HG02943 (cell line): ENCODE data around the gene RPS6KA2.
A peak's percentile ranks its signal among the peaks of the same experiment; 100 is the strongest.

Experiments used
- ATAC-seq: cut with Tn5 transposase; IDR thresholded peaks from one replicate; pipeline ENCODE4 v1.9.1; 2021; ENCODE audit warnings: mild to moderate bottlenecking, low read depth, moderate library complexity; ENCODE audit not compliant: unreplicated experiment

Gene RPS6KA2

GRCh38 chr6:166627033-166627874 is at the start of gene RPS6KA2:
Gene RPS6KA2, minus strand, starts transcription at chr6:166627251. Its CDS starts 232 bp downstream, at chr6:166627019.
- peak; percentile 93 for ATAC-seq

GRCh38 chr6:166676270-166676860 is 49.3 kb upstream of the RPS6KA2 start:
- no peak for ATAC-seq

- no peak for ATAC-seq
Observed at GRCh38 chr6:166675736-166676135, 48.7 kb upstream of the RPS6KA2 start.

- no peak for ATAC-seq
Observed at GRCh38 chr6:166673309-166673708, 46.3 kb upstream of the RPS6KA2 start.

- ATAC-seq, result no peak
Observed at GRCh38 chr6:166672624-166673206, 45.7 kb upstream of the RPS6KA2 start.

- ATAC-seq, result no peak
Observed at GRCh38 chr6:166672146-166672545, 45.1 kb upstream of the RPS6KA2 start.

GRCh38 chr6:166671434-166672081 is 44.5 kb upstream of the RPS6KA2 start:
- ATAC-seq, result no peak

GRCh38 chr6:166670894-166671293 is 43.8 kb upstream of the RPS6KA2 start:
- no peak for ATAC-seq

GRCh38 chr6:166670013-166670412 is 43.0 kb upstream of the RPS6KA2 start:
- no peak for ATAC-seq

- ATAC-seq, result no peak
Observed at GRCh38 chr6:166667796-166668610, 41.0 kb upstream of the RPS6KA2 start.

GRCh38 chr6:166664135-166664534 is 37.1 kb upstream of the RPS6KA2 start:
- ATAC-seq, result no peak

- no peak for ATAC-seq
Observed at GRCh38 chr6:166663568-166663967, 36.5 kb upstream of the RPS6KA2 start.

- ATAC-seq, result no peak
Observed at GRCh38 chr6:166662690-166663089, 35.6 kb upstream of the RPS6KA2 start.

- ATAC-seq, result no peak
Observed at GRCh38 chr6:166661327-166662085, 34.5 kb upstream of the RPS6KA2 start.

- ATAC-seq, result no peak
Observed at GRCh38 chr6:166660157-166660688, 33.2 kb upstream of the RPS6KA2 start.

- ATAC-seq, result no peak
Observed at GRCh38 chr6:166659581-166659980, 32.5 kb upstream of the RPS6KA2 start.

GRCh38 chr6:166658792-166659150 is 31.7 kb upstream of the RPS6KA2 start:
- no peak for ATAC-seq

GRCh38 chr6:166658115-166658791 is 31.2 kb upstream of the RPS6KA2 start:
- ATAC-seq, result no peak

- ATAC-seq, result no peak
Observed at GRCh38 chr6:166657531-166657930, 30.5 kb upstream of the RPS6KA2 start.
